Measurements from ENCODE around the gene LELP1.

- TF ChIP-seq, protein P1, sequence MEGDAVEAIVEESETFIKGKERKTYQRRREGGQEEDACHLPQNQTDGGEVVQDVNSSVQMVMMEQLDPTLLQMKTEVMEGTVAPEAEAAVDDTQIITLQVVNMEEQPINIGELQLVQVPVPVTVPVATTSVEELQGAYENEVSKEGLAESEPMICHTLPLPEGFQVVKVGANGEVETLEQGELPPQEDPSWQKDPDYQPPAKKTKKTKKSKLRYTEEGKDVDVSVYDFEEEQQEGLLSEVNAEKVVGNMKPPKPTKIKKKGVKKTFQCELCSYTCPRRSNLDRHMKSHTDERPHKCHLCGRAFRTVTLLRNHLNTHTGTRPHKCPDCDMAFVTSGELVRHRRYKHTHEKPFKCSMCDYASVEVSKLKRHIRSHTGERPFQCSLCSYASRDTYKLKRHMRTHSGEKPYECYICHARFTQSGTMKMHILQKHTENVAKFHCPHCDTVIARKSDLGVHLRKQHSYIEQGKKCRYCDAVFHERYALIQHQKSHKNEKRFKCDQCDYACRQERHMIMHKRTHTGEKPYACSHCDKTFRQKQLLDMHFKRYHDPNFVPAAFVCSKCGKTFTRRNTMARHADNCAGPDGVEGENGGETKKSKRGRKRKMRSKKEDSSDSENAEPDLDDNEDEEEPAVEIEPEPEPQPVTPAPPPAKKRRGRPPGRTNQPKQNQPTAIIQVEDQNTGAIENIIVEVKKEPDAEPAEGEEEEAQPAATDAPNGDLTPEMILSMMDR (IDR thresholded peaks at IDR 0.05): no peak
- TF ChIP-seq POLR2A (IDR thresholded peaks at IDR 0.05): no peak
- no peak for TF ChIP-seq EP300 (IDR thresholded peaks at IDR 0.05)
- no peak for TF ChIP-seq POLR2AphosphoS5 (IDR thresholded peaks at IDR 0.05)
These were observed 25.3 kb downstream of the LELP1 start for GRCh38 chr1:153228491-153228890.

All from stomach (tissue), 4 donors.